H7 (cell line): ENCODE measurements around the gene LSAMP. TPM values are rescaled to one million over a fixed set of nuclear protein-coding genes. Genes with fewer than 3 reads are reported as not detected.
A peak's percentile ranks its signal among the peaks of the same experiment; 100 is the strongest.
"Not testable (repeated sequence)": the region's sequence is repeated elsewhere in the genome, so short reads cannot be mapped to it uniquely, and the experiment has no call there.

ENCODE experiments used
- DNase-seq: peaks from one replicate; pipeline ENCODE4 v3.0.0; 2012
- H3K27me3 ChIP-seq: 2 replicates; pipeline ENCODE4 v1.6.0; 2011; ENCODE audit warnings: mild to moderate bottlenecking, low read length; ENCODE audit not compliant: control insufficient read depth, insufficient read depth
- H3K36me3 ChIP-seq: replicated peaks from 2 replicates; pipeline ENCODE4 v1.5.1; 2011; ENCODE audit warnings: low read length; ENCODE audit not compliant: control insufficient read depth, insufficient read depth
- H3K4me3 ChIP-seq: 2 replicates; pipeline ENCODE4 v1.5.1; 2011; ENCODE audit warnings: low read depth, mild to moderate bottlenecking, control low read depth, low read length, moderate library complexity; ENCODE audit not compliant: insufficient read depth
- total RNA-seq: library from RNA; depleted of rRNA; stranded (reverse); fragments of >200 nt; shearing (Covaris generic); gene quantifications from 2 replicates; pipeline ENCODE4 v1.2.3, GENCODE V29; 2014

The LSAMP gene
- total RNA-seq, 1 experiment from 2014 or later: 2.6 TPM

DNA sequence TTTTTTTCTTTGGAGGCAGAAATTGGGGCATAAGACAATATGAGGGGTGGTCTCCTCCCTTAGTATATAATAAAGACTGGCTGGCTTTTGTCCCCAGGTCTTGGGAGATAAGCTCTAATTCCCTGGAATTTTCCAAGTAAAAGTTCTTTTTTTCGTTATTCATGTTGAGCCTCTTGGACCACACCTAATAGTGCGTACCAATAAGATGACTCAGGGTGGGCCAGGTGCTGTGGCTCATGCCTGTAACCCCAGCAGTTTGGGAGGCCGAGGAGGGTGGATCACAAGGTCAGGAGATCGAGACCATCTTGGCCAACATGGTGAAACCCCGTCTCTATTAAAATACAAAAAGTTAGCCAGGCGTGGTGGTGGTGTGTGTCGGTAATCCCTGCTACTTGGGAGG is 645.2 kb downstream of the LSAMP start:
- DNase-seq, H3K27me3 ChIP-seq, H3K4me3 ChIP-seq, H3K36me3 ChIP-seq: not testable (repeated sequence)

DNA sequence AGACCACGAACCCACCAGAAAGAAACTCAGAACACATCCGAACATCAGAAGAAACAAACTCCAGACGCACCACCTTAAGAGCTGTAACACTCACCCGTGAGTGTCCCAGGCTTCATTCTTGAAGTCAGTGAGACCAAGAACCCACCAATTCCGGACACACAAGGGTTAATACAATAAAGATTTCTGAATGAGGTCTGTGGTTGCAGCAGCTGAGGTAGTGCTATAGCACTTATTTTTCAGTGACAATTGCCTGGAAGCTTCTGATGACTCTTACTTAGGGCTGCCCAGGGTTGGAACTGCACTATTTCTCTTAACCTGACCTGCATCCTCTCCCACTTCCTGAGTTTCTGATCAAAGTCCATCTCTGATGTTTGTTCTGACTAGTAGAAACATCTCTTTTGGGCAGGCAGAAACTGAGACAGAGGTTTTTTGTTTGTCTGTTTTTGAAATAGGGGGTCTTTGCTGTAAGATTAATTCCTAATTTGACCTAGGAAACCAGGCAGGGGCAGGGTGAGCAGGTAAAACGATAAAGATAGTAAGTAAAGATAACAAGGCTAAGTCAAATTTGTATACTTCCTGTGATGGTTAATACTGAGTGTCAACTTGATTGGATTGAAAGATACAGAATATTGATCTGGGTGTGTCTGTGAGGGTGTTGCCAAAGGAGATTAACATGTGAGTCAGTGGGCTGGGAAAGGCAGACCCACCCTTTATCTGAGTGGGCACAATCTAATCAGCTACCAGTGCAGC is 652.9 kb downstream of the LSAMP start:
- Histone ChIP-seq H3K27me3 (no peaks in the 10 kb centered on the region), H3K4me3 (peak overlapping the region; percentile 32; the same call in 1 of the 2 replicates), H3K36me3 (no peaks in the 10 kb centered on the region)
- DNase-seq: no peak

DNA sequence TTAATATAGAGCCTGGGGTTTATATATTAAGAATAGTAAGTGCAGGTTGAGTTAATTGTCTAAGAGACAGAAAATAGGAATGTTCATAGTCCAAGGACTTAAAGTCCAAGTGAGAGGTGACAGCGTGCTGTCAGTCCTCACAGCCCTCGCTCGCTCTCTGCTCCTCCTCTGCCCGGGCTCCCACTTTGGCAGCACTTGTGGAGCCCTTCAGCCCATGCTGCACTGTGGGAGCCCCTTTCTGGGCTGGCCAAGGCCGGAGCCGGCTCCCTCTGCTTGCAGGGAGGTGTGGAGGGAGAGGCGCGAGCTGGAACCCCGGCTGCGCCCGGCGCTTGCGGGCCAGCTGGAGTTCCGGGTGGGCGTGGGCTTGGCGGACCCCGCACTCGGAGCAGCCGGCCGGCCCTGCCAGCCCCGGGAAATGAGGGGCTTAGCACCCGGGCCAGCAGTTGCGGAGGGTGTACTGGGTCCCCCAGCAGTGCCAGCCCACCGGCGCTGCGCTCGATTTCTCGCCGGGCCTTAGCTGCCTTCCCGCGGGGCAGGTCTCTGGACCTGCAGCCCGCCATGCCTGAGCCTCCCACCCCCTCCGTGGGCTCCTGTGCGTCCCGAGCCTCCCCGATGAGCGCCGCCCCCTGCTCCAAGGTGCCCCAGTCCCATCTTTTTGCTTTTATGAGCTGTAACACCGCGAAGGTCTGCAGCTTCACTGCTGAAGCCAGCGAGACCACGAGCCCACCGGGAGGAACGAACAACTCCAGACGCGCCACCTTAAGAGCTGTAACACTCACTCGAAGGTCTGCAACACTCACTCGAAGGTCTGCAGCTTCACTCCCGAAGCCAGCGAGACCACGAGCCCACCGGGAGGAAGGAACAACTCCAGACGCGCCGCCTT is 653.8 kb downstream of the LSAMP start:
- not testable (repeated sequence) for H3K36me3 ChIP-seq, H3K27me3 ChIP-seq, DNase-seq
- H3K4me3 ChIP-seq: peak overlapping the region; percentile 32; the same call in 1 of the 2 replicates

DNA sequence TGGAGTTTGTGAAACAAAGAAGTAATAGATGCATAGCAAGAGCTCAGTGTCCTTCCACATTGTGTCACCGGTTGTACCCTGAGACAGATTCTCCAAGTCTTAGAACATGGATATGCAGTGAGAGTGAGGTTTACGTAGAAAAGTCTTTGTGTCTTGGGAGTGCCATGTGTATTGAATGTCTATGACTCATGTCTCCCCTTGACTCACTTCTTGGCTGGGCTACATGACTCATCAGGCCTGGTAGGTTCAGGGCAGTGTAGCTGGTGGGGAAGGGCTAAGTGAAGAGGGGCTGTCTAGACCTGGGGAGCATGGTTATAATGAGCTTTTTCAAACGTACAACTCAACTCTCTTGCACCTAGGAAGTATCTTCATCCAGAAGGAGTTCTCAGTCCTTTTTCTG is 654.5 kb downstream of the LSAMP start:
- no peaks in the 10 kb centered on the region for H3K27me3 ChIP-seq
- H3K36me3 ChIP-seq: no peaks in the 10 kb centered on the region
- H3K4me3 ChIP-seq: peak overlapping the region; percentile 20; the same call in 1 of the 2 replicates
- no peak for DNase-seq

DNA sequence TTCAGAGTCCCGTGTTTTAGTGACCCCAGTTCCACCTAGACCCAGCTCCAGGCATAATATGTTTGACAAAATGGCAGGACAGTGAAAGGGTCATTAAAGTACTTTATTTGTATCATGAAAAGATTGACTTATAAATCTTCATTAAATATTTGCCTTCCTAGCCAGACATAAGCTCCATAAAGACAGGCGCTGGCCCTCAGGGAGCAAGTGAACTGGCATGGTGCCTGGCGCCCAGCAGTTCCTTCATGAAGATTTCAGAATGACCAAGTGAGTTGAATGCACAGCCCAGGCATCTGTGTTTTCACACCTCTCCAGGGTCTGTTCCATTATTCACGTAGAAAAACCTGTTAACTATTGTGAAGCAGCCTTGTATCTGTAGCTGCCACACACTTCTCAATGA is 655.8 kb downstream of the LSAMP start:
- no peak for DNase-seq
- Histone ChIP-seq H3K4me3 (no peak overlapping the region), H3K27me3 (no peaks in the 10 kb centered on the region), H3K36me3 (no peaks in the 10 kb centered on the region)

DNA sequence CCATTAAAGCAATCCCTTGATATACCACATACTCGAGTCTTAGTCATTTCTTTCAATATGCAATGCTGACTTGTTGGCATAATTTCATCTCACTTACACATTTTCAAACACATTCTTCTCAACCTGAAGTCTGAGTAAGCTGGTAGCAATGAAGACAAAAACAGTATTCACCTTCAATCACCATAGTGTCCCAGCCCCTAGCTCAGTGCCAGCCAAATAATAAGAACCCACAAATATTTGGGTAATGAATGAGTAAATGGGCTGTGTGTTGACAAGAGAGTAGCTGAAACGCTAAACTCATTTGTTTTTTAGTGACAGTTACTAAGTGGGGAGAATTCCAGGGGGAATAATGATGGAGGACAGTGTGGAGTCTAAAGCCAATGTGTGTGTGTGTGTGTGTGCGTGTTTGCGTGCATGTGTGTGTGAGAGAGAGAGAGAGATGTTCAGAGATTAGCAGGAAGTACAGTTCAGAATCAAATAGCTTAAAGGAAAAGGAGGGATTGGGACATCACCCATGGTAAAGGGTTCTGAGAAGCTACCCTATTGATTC is 656.3 kb downstream of the LSAMP start:
- no peak for DNase-seq
- H3K27me3 ChIP-seq: no peaks in the 10 kb centered on the region
- H3K4me3 ChIP-seq: no peak overlapping the region
- H3K36me3 ChIP-seq: no peaks in the 10 kb centered on the region

DNA sequence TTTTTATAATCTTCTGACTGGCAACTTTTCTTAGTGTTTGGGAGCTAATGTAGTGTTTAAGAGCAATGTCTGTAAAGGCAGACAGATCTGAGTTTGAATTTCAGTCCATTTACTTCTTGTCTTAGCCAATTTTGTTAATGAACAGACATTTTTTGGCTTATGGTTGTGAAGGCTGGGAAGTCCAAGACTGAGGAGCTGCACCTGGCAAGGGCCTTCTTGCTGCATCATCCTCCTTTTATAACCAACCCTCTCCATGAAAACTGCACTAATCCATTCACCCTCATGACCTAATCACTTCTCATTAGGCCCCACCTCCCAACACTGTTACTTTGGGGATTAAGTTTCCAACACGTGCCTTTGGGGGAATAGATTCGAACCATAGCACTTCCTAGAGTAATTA is 657.5 kb downstream of the LSAMP start:
- Histone ChIP-seq H3K27me3 (no peaks in the 10 kb centered on the region), H3K36me3 (no peaks in the 10 kb centered on the region), H3K4me3 (no peak overlapping the region)
- no peak for DNase-seq

DNA sequence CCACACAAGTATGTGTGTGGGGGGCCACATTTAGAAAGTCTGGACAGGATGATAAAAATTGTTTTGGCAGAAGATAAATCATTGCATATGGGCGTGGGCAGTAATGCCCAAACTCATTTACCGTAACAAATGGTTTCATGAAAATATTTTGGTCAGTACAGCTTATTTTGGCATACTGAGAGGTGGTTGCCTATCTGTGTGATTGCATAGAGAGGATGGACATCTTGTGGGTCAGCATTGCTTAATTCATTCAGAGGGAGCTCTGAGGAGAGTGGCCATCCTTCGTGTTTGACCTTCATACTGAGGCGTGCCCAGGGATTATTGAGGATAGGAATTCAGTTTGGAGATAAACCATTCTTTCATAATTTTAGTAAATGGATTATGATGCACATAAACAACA is 659.5 kb downstream of the LSAMP start:
- DNase-seq: no peak
- Histone ChIP-seq H3K36me3 (no peaks in the 10 kb centered on the region), H3K4me3 (no peak overlapping the region), H3K27me3 (no peaks in the 10 kb centered on the region)

DNA sequence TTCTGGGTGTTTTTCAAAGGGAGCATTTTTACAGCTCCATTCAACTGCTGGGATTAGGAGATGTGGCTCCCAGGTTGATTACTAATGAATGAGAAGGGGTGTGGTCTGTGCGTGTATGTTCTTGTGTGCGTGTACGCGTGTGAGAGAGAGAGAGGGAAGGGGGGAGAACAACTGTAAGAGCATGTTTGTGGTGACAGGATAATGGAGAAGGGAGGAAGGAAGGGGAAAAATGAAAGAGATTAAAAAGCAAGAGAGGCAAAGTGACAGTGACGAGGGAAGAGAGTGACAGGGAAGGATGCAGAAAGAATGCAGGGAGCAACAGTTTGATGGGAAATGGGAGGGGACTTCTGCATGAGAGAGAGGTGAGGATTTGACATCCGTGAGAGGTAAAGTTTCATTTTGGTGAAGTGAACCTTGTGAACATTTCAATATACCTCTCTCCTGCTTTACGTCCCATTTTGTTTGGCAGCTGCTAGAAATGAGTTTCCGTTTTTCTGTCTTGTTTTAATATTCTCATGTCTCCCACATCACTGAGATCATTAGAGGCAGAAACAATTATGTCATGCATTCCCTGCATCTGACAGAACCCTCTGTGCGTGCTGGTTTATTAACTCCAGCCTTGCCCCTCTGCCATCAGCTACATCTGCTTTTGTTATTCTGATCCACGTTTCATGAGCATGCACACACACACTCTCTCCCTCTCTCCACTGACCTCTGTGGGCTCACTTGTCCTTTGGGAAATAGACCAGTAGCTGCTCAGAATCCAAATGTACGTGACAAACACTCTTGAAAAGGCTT is 660.3 kb downstream of the LSAMP start:
- Histone ChIP-seq H3K27me3 (no peaks in the 10 kb centered on the region), H3K36me3 (no peaks in the 10 kb centered on the region), H3K4me3 (peak overlapping the region; percentile 67)
- no peak for DNase-seq

DNA sequence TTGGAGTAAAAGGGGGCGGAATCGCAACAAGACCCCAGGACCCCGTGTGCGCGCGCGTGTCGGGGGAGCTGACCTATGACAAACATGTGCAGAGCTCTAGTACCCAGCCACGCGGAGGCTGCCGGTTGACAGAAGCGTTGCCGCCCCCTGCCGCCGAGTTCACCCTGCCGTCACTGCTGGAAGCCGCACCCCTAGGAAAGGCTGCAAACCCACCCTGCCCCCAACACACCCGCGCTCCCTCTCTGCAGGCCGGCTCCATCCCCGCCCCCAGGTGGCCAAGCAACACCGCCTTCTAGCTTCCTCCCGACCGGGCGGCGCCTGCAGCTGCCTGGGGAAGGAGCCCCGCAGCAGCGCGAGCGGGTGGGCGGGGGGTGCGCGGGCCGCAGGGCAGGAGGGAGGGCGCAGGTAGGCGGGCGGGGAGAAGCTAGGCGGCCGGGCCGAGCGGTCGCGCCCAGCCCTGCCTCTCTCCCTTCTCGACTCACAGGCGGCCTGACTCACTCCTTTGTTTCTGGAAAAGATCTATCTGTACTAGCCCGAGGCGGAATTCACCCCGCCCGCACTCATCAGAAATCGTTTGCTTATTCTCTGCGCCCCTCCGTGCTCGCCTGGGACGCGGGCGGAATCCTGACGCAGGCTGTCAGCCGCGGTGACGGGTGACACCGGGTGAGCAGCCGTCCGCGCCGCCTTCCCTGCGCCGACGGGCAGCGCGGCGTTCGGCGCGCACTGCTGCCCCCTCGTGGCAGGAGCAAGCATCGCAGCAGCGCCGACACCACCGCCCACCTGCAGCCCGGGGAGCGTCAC is 661.1 kb downstream of the LSAMP start:
- peak; percentile 93 for DNase-seq
- no peaks in the 10 kb centered on the region for H3K27me3 ChIP-seq
- no peaks in the 10 kb centered on the region for H3K36me3 ChIP-seq
- peak overlapping the region; percentile 67 for H3K4me3 ChIP-seq

DNA sequence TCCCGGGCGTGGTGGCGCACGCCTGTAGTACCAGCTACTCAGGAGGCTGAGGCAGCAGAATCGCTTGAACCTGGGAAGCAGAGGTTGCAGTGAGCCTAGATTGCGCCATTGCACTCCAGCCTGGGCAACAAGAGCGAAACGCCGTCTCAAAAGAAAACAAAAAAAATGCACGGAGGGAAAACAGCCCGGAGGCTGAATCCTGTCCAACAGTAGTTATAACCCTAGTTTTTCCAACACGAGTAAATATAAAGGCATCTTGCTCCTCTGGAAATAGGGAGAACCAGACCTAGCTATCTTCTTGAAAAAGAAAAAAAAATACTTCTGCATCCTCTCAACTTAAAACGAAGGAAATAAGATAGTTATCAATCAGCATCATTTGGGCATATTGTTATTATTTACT is 661.9 kb downstream of the LSAMP start:
- H3K4me3 ChIP-seq: peak overlapping the region; percentile 67
- H3K36me3 ChIP-seq, H3K27me3 ChIP-seq, DNase-seq: not testable (repeated sequence)

DNA sequence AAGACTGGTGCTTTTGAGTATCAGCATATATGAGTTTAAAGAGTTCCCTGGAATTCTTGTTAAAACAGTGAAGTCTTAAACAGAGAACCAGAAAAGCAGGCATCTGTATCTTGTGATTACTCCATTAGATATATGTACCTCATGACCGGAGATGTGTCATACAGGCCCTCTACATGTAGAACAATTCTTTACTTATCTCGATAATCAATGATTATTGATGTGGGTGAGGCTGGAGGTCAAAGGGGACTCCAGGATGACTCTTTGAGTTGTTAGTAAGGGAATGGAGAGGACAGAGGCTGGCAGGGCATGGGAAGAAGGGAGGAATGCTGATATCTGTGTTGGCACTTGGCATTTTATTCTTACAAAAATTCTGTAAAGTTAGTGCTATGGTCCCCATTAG is 666.3 kb downstream of the LSAMP start:
- DNase-seq: no peak
- Histone ChIP-seq H3K4me3 (no peak overlapping the region), H3K27me3 (no peaks in the 10 kb centered on the region), H3K36me3 (no peaks in the 10 kb centered on the region)

DNA sequence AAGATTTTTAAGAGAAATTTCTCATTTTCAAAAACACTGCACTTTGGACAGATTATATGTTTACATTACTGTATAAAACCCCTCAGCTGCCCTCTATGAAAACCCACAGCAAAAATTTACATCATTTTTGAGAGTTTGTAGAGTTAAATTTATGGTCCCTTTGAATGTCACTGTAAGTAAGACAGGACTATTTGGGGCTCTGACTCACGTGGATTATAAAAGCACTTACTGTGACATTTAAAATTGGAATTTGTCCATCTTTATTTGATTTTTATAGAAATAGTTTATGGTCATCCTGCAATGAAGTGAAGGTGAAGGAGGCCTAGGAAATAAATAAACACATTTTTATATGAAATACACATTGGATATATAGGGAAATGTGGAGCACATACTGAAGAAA is 672.3 kb downstream of the LSAMP start:
- Histone ChIP-seq H3K36me3 (no peaks in the 10 kb centered on the region), H3K4me3 (no peak overlapping the region), H3K27me3 (no peaks in the 10 kb centered on the region)
- no peak for DNase-seq

DNA sequence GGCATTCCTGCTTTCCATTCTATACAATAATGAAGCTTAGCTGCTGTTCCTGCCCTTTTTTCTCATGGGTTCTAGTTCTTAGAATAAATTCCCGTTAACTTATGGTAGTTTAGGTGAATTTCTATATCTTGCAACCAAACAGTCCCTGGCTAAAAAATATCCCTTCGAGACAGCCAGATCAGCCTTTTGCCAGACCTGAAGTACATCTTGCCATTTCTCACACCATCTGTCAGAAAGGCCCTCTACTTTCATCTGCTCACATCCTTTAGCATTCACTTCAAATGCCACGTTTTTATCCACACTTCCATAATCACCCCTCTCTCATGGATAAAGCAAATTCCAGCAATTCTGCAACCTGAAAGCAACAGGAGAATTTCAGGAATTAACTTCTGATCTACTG is 676.6 kb downstream of the LSAMP start:
- H3K27me3 ChIP-seq: no peaks in the 10 kb centered on the region

More for the DNA sequence above, 676.6 kb downstream of the LSAMP start:
- Histone ChIP-seq H3K4me3 (no peak overlapping the region), H3K36me3 (no peaks in the 10 kb centered on the region)
- no peak for DNase-seq
